Measurements from ENCODE around the gene CACNG7. TPM values are rescaled to one million over a fixed set of nuclear protein-coding genes. Genes with fewer than 3 reads are reported as not detected.

The CACNG7 gene
- polyA plus RNA-seq, 1 experiment: 8.6 TPM

DNA sequence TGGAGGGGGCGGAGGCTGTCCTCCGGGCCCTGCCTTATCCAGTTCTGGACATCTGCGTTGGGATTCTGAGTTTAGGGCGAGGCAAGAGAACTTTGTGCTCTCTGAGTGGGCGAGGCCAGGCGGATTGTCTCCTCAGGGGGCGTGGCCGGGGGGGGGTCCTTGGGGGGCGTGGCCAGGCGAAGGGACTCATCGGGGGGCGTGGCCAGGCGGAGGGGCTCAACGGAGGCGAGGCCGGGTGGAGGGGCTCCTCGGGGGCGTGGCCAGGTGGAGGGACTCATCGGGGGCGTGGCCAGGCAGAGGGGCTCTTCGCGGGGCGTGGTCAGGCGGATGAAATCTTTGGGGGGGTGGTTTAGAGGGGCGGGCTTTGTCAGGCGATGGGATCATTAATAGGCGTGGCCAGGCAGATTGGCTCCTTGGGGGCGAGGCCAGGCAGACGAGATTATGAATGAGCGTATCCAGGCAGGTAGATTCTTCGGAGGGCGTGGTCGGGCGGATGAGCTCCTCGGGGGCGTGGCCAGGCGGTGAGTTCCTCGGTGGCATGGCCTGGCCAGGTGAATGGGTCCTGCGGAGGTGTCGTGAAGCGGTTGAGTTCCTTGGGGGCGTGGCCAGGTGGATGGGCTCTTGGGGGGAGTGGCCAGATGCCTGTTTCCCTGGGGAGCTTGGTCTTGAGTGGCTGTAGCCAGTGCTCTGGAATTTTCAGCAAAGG is 10.3 kb upstream of the CACNG7 start:
- POLR2A ChIA-PET: no interaction called here
- no peak overlapping the region for H3K4me3 ChIP-seq (ENCODE audit: low read depth, low read length)
- peaks cover 8% of the 10 kb centered on the region for H3K27me3 ChIP-seq (ENCODE audit: control insufficient read depth, insufficient read depth, low read length)
- H3K9me3 ChIP-seq (ENCODE audit: control insufficient read depth, insufficient read depth, low read length): no peaks in the 10 kb centered on the region; the same call in 1 of the 2 replicates
- no peak for DNase-seq (ENCODE audit: low read depth, low spot score)
- TF ChIP-seq, protein P1, sequence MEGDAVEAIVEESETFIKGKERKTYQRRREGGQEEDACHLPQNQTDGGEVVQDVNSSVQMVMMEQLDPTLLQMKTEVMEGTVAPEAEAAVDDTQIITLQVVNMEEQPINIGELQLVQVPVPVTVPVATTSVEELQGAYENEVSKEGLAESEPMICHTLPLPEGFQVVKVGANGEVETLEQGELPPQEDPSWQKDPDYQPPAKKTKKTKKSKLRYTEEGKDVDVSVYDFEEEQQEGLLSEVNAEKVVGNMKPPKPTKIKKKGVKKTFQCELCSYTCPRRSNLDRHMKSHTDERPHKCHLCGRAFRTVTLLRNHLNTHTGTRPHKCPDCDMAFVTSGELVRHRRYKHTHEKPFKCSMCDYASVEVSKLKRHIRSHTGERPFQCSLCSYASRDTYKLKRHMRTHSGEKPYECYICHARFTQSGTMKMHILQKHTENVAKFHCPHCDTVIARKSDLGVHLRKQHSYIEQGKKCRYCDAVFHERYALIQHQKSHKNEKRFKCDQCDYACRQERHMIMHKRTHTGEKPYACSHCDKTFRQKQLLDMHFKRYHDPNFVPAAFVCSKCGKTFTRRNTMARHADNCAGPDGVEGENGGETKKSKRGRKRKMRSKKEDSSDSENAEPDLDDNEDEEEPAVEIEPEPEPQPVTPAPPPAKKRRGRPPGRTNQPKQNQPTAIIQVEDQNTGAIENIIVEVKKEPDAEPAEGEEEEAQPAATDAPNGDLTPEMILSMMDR (IDR thresholded peaks at IDR 0.05; ENCODE audit: low read depth, low read length): no peak
- CTCF ChIA-PET: interaction anchor here (0.8 to 2.4 kb wide), 3 partner anchors 15 to 131 kb away, joined by 3 to 8 read pairs (median 6); no protein-coding TSS in a partner anchor
- H3K27ac ChIP-seq (ENCODE audit: low read depth, low read length): no peak overlapping the region

DNA sequence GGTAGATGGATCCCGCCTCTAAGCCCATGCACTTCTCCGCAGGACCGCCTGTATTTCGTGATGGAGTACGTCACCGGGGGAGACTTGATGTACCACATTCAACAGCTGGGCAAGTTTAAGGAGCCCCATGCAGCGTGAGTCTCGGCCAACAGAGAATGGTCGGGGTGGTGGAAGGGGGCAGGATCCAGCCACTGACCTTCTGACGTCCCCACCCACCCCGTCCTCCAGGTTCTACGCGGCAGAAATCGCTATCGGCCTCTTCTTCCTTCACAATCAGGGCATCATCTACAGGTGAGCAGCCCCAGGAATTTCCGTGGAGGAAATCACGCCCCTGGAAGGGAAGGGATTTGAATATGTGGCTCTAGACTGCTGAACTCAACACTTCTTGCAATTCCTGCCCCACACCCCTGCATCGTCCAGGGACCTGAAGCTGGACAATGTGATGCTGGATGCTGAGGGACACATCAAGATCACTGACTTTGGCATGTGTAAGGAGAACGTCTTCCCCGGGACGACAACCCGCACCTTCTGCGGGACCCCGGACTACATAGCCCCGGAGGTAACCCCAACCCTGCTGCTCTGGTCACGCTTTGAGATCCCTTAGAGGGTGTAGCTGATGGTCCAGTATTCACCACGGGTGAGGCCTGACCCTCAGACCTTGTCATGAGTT is 8.8 kb upstream of the CACNG7 start:
- Histone ChIP-seq H3K27me3 (ENCODE audit: control insufficient read depth, insufficient read depth, low read length) (peaks cover 8% of the 10 kb centered on the region), H3K9me3 (ENCODE audit: control insufficient read depth, insufficient read depth, low read length) (no peaks in the 10 kb centered on the region; the same call in 1 of the 2 replicates), H3K27ac (ENCODE audit: low read depth, low read length) (no peak overlapping the region), H3K4me3 (ENCODE audit: low read depth, low read length) (no peak overlapping the region)
- TF ChIP-seq, protein P1 (IDR thresholded peaks at IDR 0.05; ENCODE audit: low read depth, low read length): no peak
- CTCF ChIA-PET: interaction anchor here (1.2 kb wide), 1 partner anchor 123 kb away, joined by 3 read pairs; no protein-coding TSS in a partner anchor
- DNase-seq (ENCODE audit: low read depth, low spot score): no peak
- POLR2A ChIA-PET: no interaction called here

GRCh38 chr19:53903055-53903680 is 5.9 kb upstream of the CACNG7 start:
- POLR2A ChIA-PET: no interaction called here
- TF ChIP-seq, protein P1 (IDR thresholded peaks at IDR 0.05; ENCODE audit: low read depth, low read length): no peak
- DNase-seq (ENCODE audit: low read depth, low spot score): no peak
- CTCF ChIA-PET: interaction anchor here (0.6 to 1.4 kb wide), 4 partner anchors 8 to 128 kb away, joined by 3 to 4 read pairs (median 3); no protein-coding TSS in a partner anchor
- no peak overlapping the region for H3K4me3 ChIP-seq (ENCODE audit: low read depth, low read length)
- no peaks in the 10 kb centered on the region; the same call in 1 of the 2 replicates for H3K9me3 ChIP-seq (ENCODE audit: control insufficient read depth, insufficient read depth, low read length)
- H3K27ac ChIP-seq (ENCODE audit: low read depth, low read length): no peak overlapping the region
- H3K27me3 ChIP-seq (ENCODE audit: control insufficient read depth, insufficient read depth, low read length): peaks cover 6% of the 10 kb centered on the region

DNA sequence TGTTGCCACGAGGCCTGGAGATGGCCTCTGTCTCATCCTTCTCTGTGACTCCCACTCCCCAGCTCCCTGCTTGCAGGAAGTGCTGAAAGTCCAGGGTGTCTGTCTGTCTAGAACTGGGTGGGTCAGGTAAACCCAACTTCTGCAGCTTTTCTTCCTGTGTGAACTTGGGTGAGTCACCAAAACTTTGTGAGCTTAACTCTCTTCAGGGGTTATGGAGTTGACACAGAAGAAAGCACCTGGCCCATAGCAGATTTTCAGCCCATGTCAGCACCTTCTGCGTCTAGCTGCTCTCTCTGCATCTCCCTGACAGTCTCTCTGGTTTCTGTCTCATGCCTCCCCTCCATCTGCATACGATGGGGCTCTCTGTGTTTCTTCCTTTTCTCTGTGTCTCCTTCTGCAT is 4.2 kb upstream of the CACNG7 start:
- no peak for DNase-seq (ENCODE audit: low read depth, low spot score)
- ChIA-PET POLR2A (no interaction called here), CTCF (no interaction called here)
- Histone ChIP-seq H3K9me3 (ENCODE audit: control insufficient read depth, insufficient read depth, low read length) (no peaks in the 10 kb centered on the region; the same call in 1 of the 2 replicates), H3K4me3 (ENCODE audit: low read depth, low read length) (no peak overlapping the region), H3K27me3 (ENCODE audit: control insufficient read depth, insufficient read depth, low read length) (peaks cover 10% of the 10 kb centered on the region), H3K27ac (ENCODE audit: low read depth, low read length) (no peak overlapping the region)
- TF ChIP-seq, protein P1 (IDR thresholded peaks at IDR 0.05; ENCODE audit: low read depth, low read length): no peak
